Cerebellar nuclear complex (tissue), 1 donor: ENCODE measurements around the gene KLRG1.

Experiments
- DNase-seq, 2 experiments: peaks; one replicate each; lab custom pipeline; 2025; lab: John Stamatoyannopoulos, UW

Gene KLRG1

GRCh38 chr12:9041321-9041720 is 52.0 kb downstream of the KLRG1 start:
- DNase-seq: no peak

- DNase-seq: peak; percentile 23 to 48
Measured at GRCh38 chr12:9043766-9044165, 54.4 kb downstream of the KLRG1 start.

- DNase-seq: no peak
Measured at GRCh38 chr12:9047105-9047504, 57.8 kb downstream of the KLRG1 start.

- no peak for DNase-seq
Measured at GRCh38 chr12:9048930-9049329, 59.6 kb downstream of the KLRG1 start.

GRCh38 chr12:9049520-9050133 is 60.3 kb downstream of the KLRG1 start:
- DNase-seq: no peak

DNA sequence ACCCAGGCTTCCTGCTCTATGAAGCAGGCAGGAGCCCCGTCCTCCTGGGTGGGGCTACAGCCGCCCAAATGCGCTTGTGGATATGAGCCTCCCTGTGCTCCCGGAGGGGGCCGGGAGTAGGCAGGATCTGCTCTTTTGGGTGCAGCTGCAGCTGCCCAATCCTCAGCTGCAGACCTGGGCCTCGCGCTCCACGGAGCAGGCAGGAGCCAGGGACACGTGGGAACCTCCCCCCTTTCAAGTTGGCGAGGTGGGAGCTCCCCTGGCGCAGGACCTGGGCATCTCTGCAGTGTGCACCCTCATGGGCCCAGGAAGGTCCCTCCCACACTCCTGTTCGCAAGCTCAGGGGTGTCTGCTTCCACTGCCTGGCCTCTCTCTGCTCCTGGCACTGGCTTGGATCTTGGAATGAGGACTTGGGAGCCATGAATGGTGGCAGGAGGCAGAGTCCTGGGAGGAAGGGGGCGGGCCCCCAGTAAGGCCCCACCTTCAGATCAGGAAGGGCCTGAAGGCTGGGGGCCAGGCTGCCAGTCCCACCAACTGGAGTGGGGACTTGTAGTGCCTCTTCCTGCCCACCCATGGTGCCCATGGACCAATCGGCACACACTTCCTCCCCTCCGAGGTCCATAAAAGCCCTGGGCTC is 61.3 kb downstream of the KLRG1 start:
- no peak for DNase-seq

DNA sequence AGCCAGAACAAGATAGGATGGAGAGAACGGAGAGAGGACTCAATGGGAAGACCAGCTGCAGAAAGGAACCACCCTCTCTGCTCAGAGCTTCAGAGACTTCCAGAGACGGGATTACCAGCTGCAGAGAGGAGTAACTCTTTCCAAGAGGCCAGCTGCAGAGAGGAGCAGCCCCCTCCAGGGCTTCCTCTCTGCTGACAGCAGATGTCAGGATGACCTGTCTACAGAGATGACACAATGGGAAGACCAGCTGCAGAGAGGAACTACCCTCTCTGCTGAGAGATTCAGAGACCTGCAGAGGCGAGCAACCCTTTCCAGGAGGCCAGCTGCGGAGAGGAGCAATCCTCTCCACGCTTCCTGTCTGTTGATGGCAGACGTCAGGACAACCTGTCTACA is 61.8 kb downstream of the KLRG1 start:
- DNase-seq: no peak

DNA sequence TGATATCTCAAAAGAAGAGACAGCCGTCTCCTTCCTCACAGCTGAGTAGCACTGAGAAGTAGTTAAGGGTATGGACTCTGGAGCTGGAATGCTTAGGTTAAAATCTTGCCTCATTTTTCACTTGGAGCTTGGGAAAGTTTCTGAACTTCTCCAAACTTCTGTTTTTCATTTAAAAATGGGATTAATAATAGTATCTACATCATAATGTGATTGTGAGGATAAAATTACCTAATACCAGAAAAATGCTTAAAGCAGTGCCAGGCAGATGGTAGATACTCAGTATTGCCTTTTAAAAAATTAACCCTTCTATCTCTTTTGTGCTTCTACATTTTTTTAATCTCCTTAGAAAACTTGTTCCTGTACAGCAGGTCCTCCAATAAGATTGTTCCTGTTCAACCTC is 63.3 kb downstream of the KLRG1 start:
- DNase-seq: no peak
